Endothelial cell of umbilical vein (primary cell): ENCODE measurements around the gene PROSER1. TPM values are rescaled to one million over a fixed set of nuclear protein-coding genes. Genes with fewer than 3 reads are reported as not detected.

Experiments used
- BruUV-seq: library from RNA; stranded (reverse); fragments of 400-500 nt; replicated peaks from 2 replicates; lab custom pipeline; 2021; lab: Mats Ljungman, UMichigan
- CTCF ChIA-PET: fragments of 300-600, 350-600 bp; sonication (Branson Sonifier 250); formaldehyde crosslinking; loops from one replicate; lab custom pipeline; 2021; ENCODE audit warnings: antibody characterized with exemption, inconsistent platforms; lab: Charles Lee
- POLR2A ChIA-PET: fragments of 300-600, 350-600 bp; sonication (Branson Sonifier 250); formaldehyde crosslinking; loops from one replicate; lab custom pipeline; 2021; ENCODE audit warnings: antibody characterized with exemption, inconsistent platforms; lab: Charles Lee
- DNase-seq: peaks from one replicate; pipeline ENCODE4 v3.0.0-alpha.2; 2011; ENCODE audit warnings: low read depth, low spot score
- FAIRE-seq: peaks from 2 replicates; lab custom pipeline; 2011; peaks lifted over from hg19 to GRCh38; lab: Jason Lieb, UNC
- H2AFZ ChIP-seq: 2 replicates; pipeline ENCODE4 v1.6.0; 2012; ENCODE audit warnings: low read depth, low read length, control low read depth, inconsistent platforms
- H3K27ac ChIP-seq: 2 replicates; pipeline ENCODE4 v1.5.1; 2011; ENCODE audit warnings: low read depth, mild to moderate bottlenecking, control low read depth, low read length, moderate library complexity; ENCODE audit not compliant: insufficient read depth
- H3K27me3 ChIP-seq, 2 experiments: 2 replicates each; pipeline versions ENCODE4 v1.6.0 to v1.6.1; 2011; ENCODE audit warnings: low read length in 2 of 2, mixed read lengths in 1 of 2; ENCODE audit not compliant: control insufficient read depth in 2 of 2, insufficient read depth in 2 of 2
- H3K36me3 ChIP-seq, 2 experiments: 2 replicates in 1 of 2; 3 replicates in 1 of 2; pipeline ENCODE4 v1.5.1; 2011; ENCODE audit warnings: low read length in 2 of 2, mild to moderate bottlenecking in 1 of 2, moderate library complexity in 1 of 2; ENCODE audit not compliant: control insufficient read depth in 2 of 2, insufficient read depth in 2 of 2; ENCODE audit errors: extremely low read depth in 1 of 2
- H3K4me1 ChIP-seq: 3 replicates; pipeline ENCODE4 v1.5.1; 2011; ENCODE audit warnings: mild to moderate bottlenecking, low read length; ENCODE audit not compliant: control insufficient read depth, insufficient read depth; ENCODE audit errors: extremely low read depth
- H3K4me2 ChIP-seq: 2 replicates; pipeline ENCODE4 v1.6.1; 2011; ENCODE audit warnings: low read length, control low read depth, mixed read lengths; ENCODE audit not compliant: insufficient read depth
- H3K4me3 ChIP-seq, 3 experiments: fragments of 200-600 bp in 1 of 3; sonication (generic), shearing (Covaris generic) in 1 of 3; replicated peaks in 1 of 3; 2 replicates each; pipeline ENCODE4 v1.5.1; 2011 to 2016; ENCODE audit warnings: control low read depth in 3 of 3, low read length in 3 of 3, mild to moderate bottlenecking in 2 of 3, inconsistent platforms in 1 of 3, low read depth in 1 of 3, moderate library complexity in 1 of 3; ENCODE audit not compliant: insufficient read depth in 1 of 3
- H3K79me2 ChIP-seq: 2 replicates; pipeline ENCODE4 v1.6.0; 2012; ENCODE audit warnings: low read length, inconsistent platforms; ENCODE audit not compliant: control insufficient read depth, insufficient read depth
- H3K9ac ChIP-seq: replicated peaks from 2 replicates; pipeline ENCODE3; 2011; ENCODE audit warnings: low read length, control low read depth; ENCODE audit not compliant: insufficient read depth; ENCODE audit errors: extremely low read depth
- H3K9me1 ChIP-seq: replicated peaks from 3 replicates; pipeline ENCODE4 v1.6.0; 2011; ENCODE audit warnings: mild to moderate bottlenecking, low read length; ENCODE audit not compliant: control insufficient read depth, insufficient read depth; ENCODE audit errors: extremely low read depth
- H3K9me3 ChIP-seq: replicated peaks from 2 replicates; pipeline ENCODE4 v1.5.1; 2012; ENCODE audit warnings: low read length, inconsistent platforms; ENCODE audit not compliant: control insufficient read depth, insufficient read depth
- H4K20me1 ChIP-seq: replicated peaks from 2 replicates; pipeline ENCODE3; 2011; ENCODE audit warnings: mild to moderate bottlenecking, low read length; ENCODE audit not compliant: control insufficient read depth, insufficient read depth; ENCODE audit errors: extremely low read depth
- EZH2 ChIP-seq: IDR thresholded peaks from 2 replicates; pipeline ENCODE4 v1.6.1; 2012; ENCODE audit warnings: borderline replicate concordance, low read depth, mild to moderate bottlenecking, moderate library complexity, low read length, inconsistent platforms; ENCODE audit not compliant: severe bottlenecking
- FOS ChIP-seq: IDR thresholded peaks from 2 replicates; pipeline ENCODE4 v1.6.1; 2011; ENCODE audit warnings: mild to moderate bottlenecking, low read length, moderate library complexity, borderline replicate concordance; ENCODE audit not compliant: insufficient read depth
- GATA2 ChIP-seq: IDR thresholded peaks from 2 replicates; pipeline ENCODE4 v1.7.0; 2011; ENCODE audit warnings: low read depth, mild to moderate bottlenecking, moderate library complexity, mixed read lengths, low read length; ENCODE audit not compliant: insufficient read length, insufficient read depth
- JUN ChIP-seq: IDR thresholded peaks from 2 replicates; pipeline ENCODE4 v1.6.1; 2011; ENCODE audit warnings: borderline replicate concordance, low read depth; ENCODE audit not compliant: insufficient read length, insufficient read depth
- MYC ChIP-seq: IDR thresholded peaks from one replicate; pipeline ENCODE4 v1.6.1; 2011; ENCODE audit warnings: mild to moderate bottlenecking, low read depth, low read length
- POLR2A ChIP-seq: IDR thresholded peaks from 2 replicates; pipeline ENCODE4 v1.6.1; 2012; ENCODE audit warnings: low read depth, mild to moderate bottlenecking, control low read depth, low read length
- POLR2AphosphoS5 ChIP-seq: IDR thresholded peaks from 2 replicates; pipeline ENCODE4 v1.6.1; 2012; ENCODE audit warnings: low read depth, mild to moderate bottlenecking, control low read depth, low read length, moderate library complexity; ENCODE audit not compliant: insufficient read depth
- dilution Hi-C: fragments of 300-500 bp; cut with MboI; formaldehyde crosslinking; loops from one replicate; pipeline ENCODE4 v1.15.0; 2019; ENCODE audit warnings: low sequenced_read_pairs; ENCODE audit not compliant: extremely low pct_ligation_motif_present
- intact Hi-C: fragments of 100-400 bp; cut with micrococcal nuclease; formaldehyde crosslinking; loops from one replicate; pipeline ENCODE4 v1.10.0; 2022
- polyA plus RNA-seq, 4 experiments: library from polyadenylated mRNA; depleted of rRNA in 3 of 4; stranded (reverse) in 3 of 4; unstranded in 1 of 4; fragments of >200 nt; gene quantifications; 2 replicates each; pipeline versions ENCODE4 v1.2.1 to v1.2.3, GENCODE V29; 2011 to 2012; ENCODE audit warnings: missing spikeins in 1 of 4
- total RNA-seq: library from RNA; stranded (reverse); gene quantifications from 2 replicates; pipeline ENCODE4 v1.2.3, GENCODE V29; 2021
- TF ChIP-seq, protein P1 (sequence below), 2 donors: IDR thresholded peaks; 1 replicate in 1 of 2; 2 replicates in 1 of 2; pipeline ENCODE4 v1.5.1; 2011; ENCODE audit warnings: low read length in 2 of 2, mild to moderate bottlenecking in 2 of 2, moderate library complexity in 2 of 2, control low read depth in 1 of 2, inconsistent platforms in 1 of 2, low read depth in 1 of 2; ENCODE audit not compliant: insufficient read depth in 1 of 2; ENCODE audit errors: extremely low read depth in 1 of 2
- TF ChIP-seq, protein P2 (sequence below): IDR thresholded peaks from 2 replicates; pipeline ENCODE4 v1.6.1; 2011; ENCODE audit not compliant: insufficient read depth, insufficient read length

Gene PROSER1
- total and polyA plus RNA-seq, 2 donors (not counting 3 experiments of a cell fraction or from before 2014, with no cell fraction given) = 38.3 to 40.4 TPM

DNA sequence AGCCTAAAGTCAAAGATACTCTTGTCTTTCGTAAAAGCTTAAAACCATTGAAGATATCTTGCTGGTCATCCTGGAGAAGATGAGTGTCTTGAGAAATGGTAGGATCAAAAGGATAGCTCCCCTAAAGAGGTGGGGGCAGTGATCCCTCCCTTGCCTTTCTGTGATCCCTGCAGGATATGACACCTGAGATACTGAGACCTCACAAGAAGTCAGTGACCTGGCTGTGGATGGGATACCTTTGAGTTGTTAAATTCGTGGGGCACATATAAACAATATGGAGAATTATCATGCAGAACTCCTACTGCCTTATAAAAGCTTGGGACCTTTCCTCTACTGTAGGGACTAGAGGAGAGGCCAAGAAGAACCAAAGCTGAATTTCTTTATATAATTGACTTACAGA is 68.7 kb downstream of the PROSER1 start:
- no peak for FAIRE-seq
- intact Hi-C loops (no loop called here), dilution Hi-C loops (no loop called here)
- no peak for TF ChIP-seq JUN
- TF ChIP-seq, protein P1, sequence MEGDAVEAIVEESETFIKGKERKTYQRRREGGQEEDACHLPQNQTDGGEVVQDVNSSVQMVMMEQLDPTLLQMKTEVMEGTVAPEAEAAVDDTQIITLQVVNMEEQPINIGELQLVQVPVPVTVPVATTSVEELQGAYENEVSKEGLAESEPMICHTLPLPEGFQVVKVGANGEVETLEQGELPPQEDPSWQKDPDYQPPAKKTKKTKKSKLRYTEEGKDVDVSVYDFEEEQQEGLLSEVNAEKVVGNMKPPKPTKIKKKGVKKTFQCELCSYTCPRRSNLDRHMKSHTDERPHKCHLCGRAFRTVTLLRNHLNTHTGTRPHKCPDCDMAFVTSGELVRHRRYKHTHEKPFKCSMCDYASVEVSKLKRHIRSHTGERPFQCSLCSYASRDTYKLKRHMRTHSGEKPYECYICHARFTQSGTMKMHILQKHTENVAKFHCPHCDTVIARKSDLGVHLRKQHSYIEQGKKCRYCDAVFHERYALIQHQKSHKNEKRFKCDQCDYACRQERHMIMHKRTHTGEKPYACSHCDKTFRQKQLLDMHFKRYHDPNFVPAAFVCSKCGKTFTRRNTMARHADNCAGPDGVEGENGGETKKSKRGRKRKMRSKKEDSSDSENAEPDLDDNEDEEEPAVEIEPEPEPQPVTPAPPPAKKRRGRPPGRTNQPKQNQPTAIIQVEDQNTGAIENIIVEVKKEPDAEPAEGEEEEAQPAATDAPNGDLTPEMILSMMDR (IDR thresholded peaks at IDR 0.05; ENCODE audit: extremely low read depth in 1 of 2, insufficient read depth in 1 of 2, low read depth in 1 of 2, low read length in 2 of 2) = no peak
- no peak for TF ChIP-seq MYC
- TF ChIP-seq, protein P2, sequence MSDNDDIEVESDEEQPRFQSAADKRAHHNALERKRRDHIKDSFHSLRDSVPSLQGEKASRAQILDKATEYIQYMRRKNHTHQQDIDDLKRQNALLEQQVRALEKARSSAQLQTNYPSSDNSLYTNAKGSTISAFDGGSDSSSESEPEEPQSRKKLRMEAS = no peak
- TF ChIP-seq FOS = no peak
- TF ChIP-seq GATA2 = no peak
- no peak for TF ChIP-seq EZH2
- no peak for TF ChIP-seq POLR2A
- no peak for TF ChIP-seq POLR2AphosphoS5
- Histone ChIP-seq H3K4me2 (no peak overlapping the region), H3K4me1 (no peaks in the 10 kb centered on the region), H3K9ac (no peak overlapping the region), H2AFZ (no peak overlapping the region), H3K27ac (no peak overlapping the region), H3K79me2 (no peaks in the 10 kb centered on the region), H3K36me3 (no peaks in the 10 kb centered on the region), H3K9me3 (no peaks in the 10 kb centered on the region), H4K20me1 (no peaks in the 10 kb centered on the region), H3K4me3 (no peak overlapping the region), H3K9me1 (no peaks in the 10 kb centered on the region), H3K27me3 (peaks cover 5% of the 10 kb centered on the region in 2 experiments)
- no peak for DNase-seq
- no TSS peak for BruUV-seq
- ChIA-PET CTCF (no interaction called here), POLR2A (no interaction called here)
